Globus pallidus (tissue), 1 donor: ENCODE data around the gene AHCYL1.
A peak's percentile ranks its signal among the peaks of the same experiment; 100 is the strongest.
"Not testable (repeated sequence)": the region's sequence is repeated elsewhere in the genome, so short reads cannot be mapped to it uniquely, and the experiment has no call there.

Source experiments
- DNase-seq: peaks from one replicate; pipeline ENCODE4 v3.0.0-alpha.2; 2015; ENCODE audit warnings: low spot score

Gene AHCYL1

DNA sequence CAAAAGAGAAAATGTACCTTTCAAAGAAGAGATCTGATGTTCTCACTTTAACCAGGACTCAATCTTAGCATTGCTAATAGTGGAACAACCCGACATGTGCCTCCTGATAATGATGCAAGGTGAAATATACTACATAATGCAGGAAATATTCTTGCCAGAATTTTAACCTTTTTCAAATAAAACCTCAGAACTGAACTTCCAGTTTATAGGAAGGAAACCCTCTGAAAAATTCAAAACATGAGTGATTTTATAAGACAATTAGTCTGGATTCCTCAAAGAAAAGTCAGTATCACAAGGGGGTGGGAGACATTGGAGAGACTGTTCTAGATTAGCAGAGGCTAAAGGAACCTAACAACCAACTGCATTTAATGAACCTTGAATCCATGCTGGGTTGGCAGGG, 18.1 kb downstream of the AHCYL1 start:
- DNase-seq = no peak

DNA sequence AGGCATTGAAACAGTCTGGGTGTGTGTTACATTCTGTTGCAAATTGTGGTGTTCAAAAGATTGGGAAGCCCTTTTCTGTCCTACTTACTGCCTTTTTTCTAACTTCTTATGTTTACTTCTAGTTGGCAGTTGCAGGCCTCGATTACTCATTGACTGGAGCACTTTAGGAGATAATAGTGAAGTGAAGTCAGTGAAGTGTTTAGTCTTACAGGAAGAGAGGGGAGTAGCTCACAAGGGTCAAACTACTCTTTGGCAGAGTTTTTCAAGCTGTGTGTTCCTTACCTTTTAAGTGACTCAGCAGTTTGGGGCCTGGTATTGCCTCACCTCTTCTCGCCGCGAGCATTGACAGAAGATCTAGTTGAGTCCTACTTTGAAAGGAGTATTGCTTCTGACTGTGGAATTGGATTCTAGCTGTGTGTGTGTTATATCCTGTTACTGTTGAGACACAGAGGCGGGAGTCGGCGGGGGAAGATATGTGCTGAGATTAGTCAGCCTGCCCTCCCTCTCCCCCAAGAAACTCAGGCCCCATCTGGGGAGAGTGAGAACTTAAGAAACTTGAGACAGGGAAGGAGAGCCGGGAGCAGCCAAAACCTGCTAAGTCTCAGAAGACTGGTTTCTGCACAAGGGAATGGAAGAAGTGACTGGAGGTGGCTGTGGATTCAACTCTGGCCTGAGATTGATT, 19.3 kb downstream of the AHCYL1 start:
- no peak for DNase-seq

DNA sequence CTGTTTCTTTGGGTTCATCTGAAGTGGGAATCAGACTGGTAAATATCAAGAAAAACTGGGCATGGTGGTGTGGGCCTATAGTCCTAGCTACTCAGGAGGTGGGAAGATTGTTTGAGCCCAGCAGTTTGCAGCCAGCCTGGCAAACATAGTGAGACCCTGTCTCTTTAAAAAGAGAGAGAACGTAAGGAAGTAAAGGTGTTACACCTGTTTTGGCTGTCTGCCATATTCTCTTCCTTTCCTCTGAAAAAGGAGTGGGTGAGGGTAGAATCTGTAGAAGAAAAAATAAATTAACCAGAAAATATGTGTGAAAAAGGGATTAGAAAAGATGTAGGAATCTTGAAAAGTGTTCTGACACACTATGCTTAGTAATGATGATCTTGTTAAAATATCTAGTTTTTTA, 20.0 kb downstream of the AHCYL1 start:
- DNase-seq = no peak

DNA sequence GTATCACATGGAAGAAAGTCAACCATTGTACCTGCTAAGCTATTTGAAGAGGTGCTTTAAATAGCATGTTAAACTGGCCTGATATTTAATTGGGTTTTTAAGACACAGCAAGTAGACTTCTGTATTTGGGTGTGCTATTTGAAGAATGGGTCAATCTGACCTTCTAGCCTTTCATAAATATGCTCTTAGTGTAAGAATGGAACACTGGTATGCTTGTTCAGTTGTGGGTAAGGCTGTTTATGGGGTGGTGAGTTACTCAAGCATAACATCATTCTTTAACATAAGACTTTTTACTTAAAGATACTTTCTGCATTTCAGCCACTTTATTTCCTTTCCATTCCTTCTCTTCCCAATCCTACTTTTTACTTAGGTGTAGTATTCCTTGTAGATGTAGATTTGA, 21.4 kb downstream of the AHCYL1 start:
- DNase-seq = no peak

DNA sequence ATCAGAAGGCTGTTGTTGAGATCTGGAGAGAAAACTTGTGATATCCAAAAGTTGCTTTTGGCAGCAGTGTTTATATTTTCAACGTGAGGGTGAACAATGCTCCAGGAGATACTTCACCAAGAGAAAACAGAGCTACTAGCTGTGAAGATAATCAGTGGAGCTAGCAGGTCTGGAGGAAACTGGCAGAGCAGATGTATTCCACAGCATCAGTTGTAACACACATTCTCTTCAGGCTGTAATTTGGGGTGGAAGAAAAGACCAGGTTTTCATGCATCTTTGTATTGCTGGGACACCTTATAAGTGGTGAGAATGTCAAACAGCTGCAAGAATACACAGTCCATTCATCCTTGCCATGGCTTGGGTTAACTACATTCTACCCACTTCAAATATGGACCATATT, 22.0 kb downstream of the AHCYL1 start:
- no peak for DNase-seq

DNA sequence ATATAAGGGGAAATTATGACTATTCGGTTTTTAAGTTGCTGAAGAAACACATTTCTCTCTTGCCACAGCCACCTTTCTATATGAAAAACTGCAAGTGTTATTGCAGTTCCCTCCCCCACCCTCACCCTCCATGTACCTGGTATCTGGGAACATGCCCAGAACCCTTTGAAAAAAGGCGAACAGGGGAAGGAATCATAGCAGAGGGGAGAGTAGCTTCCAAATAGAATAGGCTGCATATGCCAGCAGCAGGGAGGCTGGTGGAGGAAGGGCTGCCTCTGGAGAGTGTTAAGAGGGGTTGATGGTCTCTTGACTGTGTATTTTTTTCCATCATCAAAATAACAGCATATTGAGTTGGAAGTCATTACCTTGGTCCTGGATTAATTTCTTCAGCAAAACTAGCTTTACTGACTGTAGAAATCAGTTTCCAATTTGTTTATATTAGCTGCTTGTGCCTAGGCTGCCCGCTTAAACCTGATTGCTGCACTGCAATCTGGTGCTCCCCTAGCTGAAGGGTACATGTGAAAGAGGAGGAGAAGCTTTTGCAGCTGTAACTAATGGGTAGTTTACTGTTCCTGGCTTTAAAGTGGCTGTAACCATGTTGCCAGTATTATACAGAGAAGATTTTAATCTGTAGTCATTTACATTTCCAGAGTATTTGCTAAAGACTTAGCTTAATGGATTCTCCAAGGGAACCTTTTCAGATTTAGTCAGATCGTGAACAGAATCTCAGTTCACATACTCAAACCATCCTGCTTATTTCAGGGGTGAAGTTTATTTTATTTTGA, 22.7 kb downstream of the AHCYL1 start:
- DNase-seq = no peak

DNA sequence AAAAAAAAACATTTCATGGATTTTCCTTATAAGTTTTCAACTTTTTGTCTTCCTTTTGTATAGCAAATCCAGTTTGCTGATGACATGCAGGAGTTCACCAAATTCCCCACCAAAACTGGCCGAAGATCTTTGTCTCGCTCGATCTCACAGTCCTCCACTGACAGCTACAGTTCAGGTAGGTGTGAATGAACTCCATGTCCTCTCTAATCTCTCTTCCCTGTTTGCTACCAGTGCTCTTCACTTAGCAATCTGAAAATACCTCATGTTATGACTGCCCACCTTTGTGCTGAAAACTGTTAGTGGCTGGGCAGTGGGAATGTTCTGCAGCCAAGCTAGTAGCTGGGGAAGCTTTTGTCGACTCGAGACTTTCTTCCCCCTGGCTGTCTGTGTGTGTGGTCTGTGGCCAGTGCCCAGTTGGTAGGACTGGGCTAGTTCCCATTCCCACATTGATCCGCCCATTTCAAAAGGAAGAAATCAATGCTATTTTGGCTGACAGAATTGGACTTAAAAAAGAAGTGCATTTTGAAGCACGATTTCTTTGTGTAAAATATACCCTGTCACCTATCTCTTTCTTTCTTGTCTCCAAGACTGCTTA, 24.5 kb downstream of the AHCYL1 start:
- DNase-seq = no peak

DNA sequence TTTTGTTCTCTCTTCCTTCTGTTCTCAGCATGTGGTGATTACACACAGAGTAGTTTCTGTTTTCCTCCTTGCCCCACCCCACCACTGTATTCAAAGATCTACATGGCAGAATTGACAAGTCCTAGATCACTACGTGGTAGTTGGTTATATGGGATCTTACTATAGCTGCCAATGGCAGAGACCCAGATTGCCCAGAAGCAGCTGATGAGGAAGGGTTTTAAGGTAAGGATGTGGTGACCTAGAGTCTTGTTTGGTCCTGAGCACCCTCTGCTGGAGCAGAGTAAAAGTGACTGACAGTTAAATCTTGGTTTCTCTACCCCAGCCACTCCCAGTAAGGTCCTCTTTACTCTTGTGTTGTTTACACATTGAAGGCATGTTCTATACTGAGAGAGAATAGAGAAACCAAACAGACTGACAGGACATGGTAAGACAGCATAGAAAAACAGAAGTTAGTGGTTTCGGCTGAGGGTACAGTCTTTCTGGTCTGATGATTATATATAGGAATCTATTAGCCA, 27.0 kb downstream of the AHCYL1 start:
- peak; percentile 65 for DNase-seq

DNA sequence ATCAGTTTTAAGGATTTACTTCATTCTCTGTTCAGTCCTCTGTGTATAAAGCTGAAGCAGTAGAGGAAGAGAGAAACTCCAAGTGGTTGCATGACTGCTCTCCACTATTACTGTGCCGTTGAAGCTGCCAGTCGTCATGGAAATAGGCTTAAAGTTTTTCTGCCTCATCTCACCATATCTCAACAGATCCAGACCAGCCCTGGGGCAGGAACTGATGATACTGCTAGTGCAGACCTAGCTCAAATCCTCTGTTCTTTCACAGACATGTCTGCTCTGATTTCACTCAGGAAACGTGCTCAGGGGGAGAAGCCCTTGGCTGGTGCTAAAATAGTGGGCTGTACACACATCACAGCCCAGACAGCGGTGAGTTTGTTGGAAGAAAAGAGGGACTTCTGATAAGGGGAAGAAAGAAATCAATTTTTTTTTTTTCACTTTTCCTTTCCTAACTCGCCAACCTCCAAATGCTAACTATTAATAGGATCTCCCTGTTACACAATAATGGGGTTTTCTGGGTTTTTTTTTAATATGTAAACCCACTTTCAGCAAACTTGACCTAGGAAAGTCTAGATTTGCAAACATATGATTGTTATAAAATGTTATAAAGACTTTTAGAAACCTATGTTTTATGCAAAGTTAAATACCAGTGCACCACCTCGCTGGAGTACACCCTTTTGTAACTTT, 27.7 kb downstream of the AHCYL1 start:
- DNase-seq = no peak

DNA sequence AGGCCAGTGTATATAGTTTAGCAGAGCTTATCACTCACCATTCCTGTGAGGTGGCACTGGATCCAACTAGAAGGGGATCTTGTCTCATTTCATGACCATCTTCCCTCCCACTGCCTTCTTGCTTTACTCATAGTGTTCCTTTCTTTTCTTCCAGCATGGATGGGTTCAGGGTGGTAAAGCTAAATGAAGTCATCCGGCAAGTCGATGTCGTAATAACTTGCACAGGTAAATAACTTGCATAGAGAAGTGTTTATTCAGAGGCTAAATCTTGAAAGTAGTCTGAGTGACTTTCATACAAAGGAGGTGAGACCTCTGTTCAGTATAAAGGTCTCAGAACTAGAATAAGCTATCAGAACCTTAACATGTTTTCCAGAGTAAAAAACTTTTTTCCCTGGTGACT, 33.2 kb downstream of the AHCYL1 start:
- no peak for DNase-seq

DNA sequence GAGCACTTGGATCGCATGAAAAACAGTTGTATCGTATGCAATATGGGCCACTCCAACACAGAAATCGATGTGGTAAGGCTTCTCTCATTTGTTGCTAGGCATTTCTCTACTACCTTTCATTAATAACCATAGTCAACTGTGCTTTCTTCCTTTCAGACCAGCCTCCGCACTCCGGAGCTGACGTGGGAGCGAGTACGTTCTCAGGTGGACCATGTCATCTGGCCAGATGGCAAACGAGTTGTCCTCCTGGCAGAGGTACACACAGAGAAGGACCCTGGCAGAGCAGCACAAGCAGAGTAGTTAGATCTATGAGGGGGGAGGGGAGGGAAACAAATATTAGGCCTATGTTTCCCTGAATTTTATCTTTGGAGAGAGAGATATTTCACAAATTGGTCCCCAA, 33.8 kb downstream of the AHCYL1 start:
- no peak for DNase-seq

DNA sequence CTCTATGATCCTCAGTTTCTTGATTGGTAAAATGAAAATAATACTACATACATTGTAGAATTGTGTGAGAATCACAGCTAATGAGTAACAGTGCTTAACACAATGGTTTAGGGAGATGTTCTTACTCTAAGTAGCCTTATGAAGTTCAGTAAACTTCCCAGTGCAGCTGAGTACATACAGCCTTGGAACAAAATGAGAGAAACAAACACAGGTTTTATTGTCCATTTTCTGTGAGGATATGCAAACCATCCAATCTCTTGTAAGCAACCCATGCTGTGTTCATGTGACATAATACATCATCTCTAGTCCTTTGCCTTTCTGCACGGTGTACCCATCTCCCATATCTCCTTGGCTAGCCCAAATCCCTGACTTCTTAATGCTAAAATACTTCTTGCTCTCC, 35.2 kb downstream of the AHCYL1 start:
- no peak for DNase-seq

DNA sequence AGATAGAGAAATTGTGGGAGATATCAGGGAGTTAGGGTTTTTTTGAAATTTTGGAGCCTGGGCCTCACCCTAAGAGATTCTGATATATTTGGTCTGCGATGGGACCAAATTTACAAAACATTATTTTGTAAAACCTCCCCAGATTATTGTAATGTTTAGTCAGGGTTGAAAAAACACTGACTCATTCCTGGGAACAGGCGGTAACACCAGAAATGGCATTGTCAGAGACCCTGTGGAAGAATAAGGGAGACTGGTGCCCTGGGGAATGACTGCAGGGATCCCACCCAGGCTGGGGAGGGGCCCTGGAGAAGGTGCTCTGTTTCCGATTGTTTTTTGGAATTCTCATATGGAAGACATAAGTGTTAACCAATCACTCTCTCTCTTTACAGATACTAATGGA, 36.7 kb downstream of the AHCYL1 start:
- DNase-seq = no peak

DNA sequence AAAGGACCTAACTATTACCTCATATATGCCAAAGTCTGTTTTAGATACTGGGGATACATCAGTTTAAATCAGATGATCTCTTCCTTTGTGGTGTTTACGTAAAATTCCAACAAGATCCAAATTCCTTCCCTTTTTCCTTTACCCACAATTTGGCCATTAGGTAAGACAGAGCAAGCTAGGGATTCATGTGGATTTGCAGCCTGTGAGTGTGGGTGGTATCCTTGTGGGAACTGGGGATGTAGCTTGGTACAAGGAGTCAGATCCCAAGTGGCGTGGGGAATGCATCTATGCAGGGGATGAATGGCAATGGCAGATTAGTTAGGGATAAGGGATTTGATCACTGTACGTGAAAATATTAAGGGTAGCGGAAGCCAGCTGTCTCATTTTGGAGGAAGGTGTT, 40.0 kb downstream of the AHCYL1 start:
- no peak for DNase-seq

DNA sequence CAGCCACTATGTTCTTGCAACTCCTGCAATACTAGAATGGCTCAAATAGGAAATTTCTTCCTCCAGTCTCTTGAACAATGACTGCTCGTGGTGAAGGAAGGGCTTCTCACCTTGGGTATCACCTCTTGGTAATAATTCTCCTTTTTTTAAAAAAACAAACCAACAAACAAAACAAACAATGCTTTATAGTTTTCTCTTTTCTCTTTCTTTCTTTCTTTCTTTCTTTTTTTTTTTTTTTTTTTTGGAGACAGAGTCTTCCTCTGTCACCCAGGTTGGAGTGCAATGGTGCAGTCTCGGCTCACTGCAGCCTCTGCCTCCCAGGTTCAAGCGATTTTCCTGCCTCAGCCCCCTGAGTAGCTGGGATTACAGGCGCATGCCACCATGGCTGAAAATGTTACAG, 46.1 kb downstream of the AHCYL1 start:
- not testable (repeated sequence) for DNase-seq

DNA sequence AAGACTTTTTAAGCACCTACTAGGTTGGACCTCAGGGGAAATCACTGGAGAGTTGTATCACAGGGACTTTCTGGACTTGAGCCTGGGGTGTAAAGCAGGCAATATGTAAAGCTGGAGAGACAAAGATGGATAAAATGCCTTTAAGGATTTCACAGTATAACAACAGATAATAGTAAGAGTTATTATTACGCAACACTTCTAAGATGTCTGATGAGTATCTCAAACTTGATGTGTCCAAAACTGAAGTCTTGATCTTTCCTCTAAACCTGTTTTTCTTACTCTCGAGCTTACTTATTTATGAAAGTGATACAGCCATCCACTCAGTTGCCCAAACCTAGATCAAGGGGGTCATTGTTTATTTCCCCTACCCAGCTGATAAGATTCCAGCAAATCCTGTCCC, 47.8 kb downstream of the AHCYL1 start:
- DNase-seq = no peak

DNA sequence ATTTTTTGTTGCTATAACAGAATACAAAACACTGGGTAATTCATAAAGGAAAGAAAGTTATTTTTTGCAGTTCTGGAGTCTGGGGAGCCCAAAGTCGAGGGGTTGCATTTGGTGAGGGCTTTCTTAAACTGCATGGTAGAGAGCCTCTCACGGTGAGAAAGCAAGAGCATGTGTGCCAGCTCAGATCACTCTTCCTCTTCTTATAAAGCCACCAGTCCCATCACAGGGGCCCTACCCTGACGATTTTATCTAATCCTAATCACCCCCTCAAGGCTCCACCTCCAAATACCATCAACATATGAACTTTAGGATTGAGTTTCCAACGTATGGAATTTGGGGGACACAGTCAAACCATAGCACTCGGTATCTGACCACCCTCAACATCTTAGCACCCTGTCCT, 48.9 kb downstream of the AHCYL1 start:
- no peak for DNase-seq

DNA sequence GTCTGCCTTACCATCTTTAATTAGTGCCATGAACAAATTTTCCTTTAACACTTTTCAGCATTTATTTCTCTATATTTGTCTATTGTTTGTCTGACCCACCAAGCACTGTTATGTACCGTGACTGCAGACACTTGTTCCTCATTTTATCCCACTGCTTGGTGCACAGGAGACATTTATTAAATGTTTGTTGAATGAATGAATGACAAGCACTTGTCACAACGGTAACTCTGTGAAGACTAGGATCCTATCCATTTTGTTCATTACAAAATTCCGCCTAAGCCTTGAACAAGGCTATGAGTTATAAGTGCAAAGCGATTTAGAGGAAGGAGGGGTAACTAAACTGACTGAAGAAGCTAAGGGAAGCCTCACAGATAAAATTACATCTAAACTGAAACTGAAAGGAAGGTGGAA, 49.5 kb downstream of the AHCYL1 start:
- DNase-seq = no peak

DNA sequence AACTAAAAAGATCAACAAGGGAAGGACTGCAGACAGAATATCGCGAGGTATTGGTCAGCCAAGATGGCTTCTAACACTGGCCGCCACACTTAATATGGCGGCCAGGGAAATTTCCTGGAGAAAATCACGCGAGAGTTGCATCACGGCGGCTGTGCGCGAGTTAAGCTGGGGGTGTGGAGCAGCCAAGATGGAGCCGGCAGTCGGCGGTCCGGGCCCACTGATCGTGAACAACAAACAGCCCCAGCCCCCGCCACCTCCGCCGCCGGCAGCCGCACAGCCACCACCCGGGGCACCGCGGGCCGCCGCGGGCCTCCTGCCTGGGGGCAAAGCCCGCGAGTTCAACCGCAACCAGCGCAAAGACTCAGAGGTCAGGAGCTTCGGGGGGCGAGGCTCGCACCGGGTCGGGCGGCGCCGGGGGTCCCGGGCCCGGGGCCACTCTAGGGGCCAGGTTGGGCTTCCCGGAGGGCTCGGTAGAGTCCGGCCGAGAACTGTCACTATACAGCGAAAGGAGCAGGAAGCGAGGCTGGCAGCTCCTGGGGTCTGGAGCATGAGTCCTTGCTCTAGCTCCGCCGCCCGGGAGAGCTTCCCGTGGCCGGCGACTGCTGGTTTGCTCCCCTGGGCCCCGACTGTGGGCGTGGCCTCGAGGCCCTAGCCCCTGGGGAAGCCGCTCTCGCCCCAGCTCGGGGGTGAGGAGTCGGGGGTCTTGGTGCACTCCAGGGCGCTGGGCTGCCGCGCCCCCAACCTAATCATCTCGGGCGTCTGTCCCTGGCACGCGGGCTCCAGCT, 50.1 kb downstream of the AHCYL1 start, which contains the start of gene STRIP1:
Gene STRIP1, plus strand, starts transcription at position 174 of the 785 bp plus-strand sequence. Its CDS starts 14 bp downstream, at position 188.
- peak; percentile 89 for DNase-seq

DNA sequence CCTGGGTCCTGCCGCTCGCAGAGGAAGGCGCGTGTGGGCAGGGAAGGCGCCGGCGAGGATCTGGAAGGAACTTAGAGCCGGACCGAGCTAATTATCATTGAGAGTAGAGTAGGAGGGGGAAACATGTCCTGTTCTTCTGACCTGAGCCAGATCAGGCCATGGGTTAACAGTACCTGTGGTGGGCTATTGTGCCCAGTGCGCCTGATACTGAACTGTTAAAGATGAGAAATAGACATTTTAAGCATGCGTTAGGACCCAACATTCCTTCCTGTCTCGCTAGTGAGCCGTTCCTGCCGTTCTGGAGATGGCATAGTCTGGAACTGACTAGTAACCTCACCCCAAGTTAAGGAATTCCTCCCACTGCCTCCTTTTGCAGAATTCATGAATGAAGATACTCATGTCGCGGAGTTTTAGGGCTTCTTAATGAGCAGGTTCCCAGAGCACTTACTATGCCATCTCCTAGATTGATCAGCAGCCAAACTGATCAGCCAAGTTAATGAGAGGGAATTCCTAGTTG, 50.7 kb downstream of the AHCYL1 start:
- DNase-seq = no peak

DNA sequence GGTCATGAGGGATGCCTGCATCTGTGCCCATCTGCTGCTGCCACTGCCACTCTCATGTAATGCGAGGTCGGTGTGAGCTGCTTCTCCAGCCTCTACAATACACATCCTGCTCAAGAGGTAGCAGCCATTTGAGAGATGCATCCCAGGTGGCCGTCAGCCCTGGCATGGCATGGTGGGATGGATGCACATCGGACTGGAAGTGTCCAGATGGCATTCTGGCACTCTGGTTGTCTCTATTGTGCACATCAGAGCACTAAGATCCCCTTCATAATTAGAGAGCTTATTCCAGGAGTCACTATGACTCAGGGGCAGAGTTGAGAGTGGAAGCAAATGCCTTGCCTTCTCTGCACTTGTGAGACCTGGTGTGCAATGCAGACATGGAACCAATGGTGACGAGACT, 53.7 kb downstream of the AHCYL1 start:
- no peak for DNase-seq
